OCI-LY1 (cell line): ENCODE data around the gene C19orf85.
"Not testable (repeated sequence)": the region's sequence is repeated elsewhere in the genome, so short reads cannot be mapped to it uniquely, and the experiment has no call there.

Source experiments
- H2AFZ ChIP-seq: fragments of 200-600 bp; sonication (generic), shearing (Covaris generic); 2 replicates; pipeline ENCODE4 v1.6.0; 2014; ENCODE audit warnings: antibody characterized with exemption, mild to moderate bottlenecking, low read length
- H3F3A ChIP-seq: fragments of 200-600 bp; sonication (generic), shearing (Covaris generic); 2 replicates; pipeline ENCODE4 v1.6.0; 2014; ENCODE audit warnings: mild to moderate bottlenecking, antibody characterized with exemption, low read length, moderate library complexity; ENCODE audit not compliant: insufficient read depth
- H3K27ac ChIP-seq: fragments of 200-600 bp; sonication (generic); 2 replicates; pipeline ENCODE4 v1.5.1; 2014; ENCODE audit warnings: low read length, mixed run types, mild to moderate bottlenecking, low read depth; ENCODE audit not compliant: poor library complexity, severe bottlenecking
- H3K27me3 ChIP-seq: fragments of 200-600 bp; sonication (generic); 2 replicates; pipeline ENCODE4 v1.6.0; 2014; ENCODE audit warnings: antibody characterized with exemption, mild to moderate bottlenecking, low read length, moderate library complexity; ENCODE audit not compliant: insufficient read depth
- H3K36me3 ChIP-seq: fragments of 200-600 bp; sonication (generic); 2 replicates; pipeline ENCODE4 v1.6.1; 2014; ENCODE audit warnings: mild to moderate bottlenecking, antibody characterized with exemption, low read length, moderate library complexity, mixed read lengths; ENCODE audit not compliant: insufficient read depth
- H3K4me1 ChIP-seq: fragments of 200-600 bp; sonication (generic); 2 replicates; pipeline ENCODE4 v1.5.1; 2014; ENCODE audit warnings: mild to moderate bottlenecking, low read length, moderate library complexity; ENCODE audit not compliant: insufficient read depth, severe bottlenecking
- H3K4me2 ChIP-seq: fragments of 200-600 bp; sonication (generic), shearing (Covaris generic); 2 replicates; pipeline ENCODE4 v1.6.1; 2014; ENCODE audit warnings: low read length
- H3K4me3 ChIP-seq: fragments of 200-600 bp; sonication (generic); 2 replicates; pipeline ENCODE4 v1.5.1; 2014; ENCODE audit warnings: low read length, low read depth, mild to moderate bottlenecking, mixed read lengths; ENCODE audit not compliant: poor library complexity, severe bottlenecking
- H3K79me2 ChIP-seq: fragments of 200-600 bp; shearing (Covaris generic); 2 replicates; pipeline ENCODE4 v1.6.1; 2016; ENCODE audit warnings: mixed run types, low read length, mixed read lengths; ENCODE audit not compliant: insufficient read depth
- H3K9ac ChIP-seq: fragments of 200-600 bp; sonication (generic), shearing (Covaris generic); 2 replicates; pipeline ENCODE4 v1.6.1; 2014; ENCODE audit warnings: mild to moderate bottlenecking, low read length, mixed read lengths
- H3K9me2 ChIP-seq: fragments of 200-600 bp; sonication (generic), shearing (Covaris generic); 2 replicates; pipeline ENCODE4 v1.6.1; 2014; ENCODE audit warnings: low read depth, mild to moderate bottlenecking, low read length, mixed read lengths
- H3K9me3 ChIP-seq: fragments of 200-600 bp; shearing (Covaris generic); 2 replicates; pipeline ENCODE4 v1.6.1; 2014; ENCODE audit warnings: low read length, mixed read lengths
- H4K20me1 ChIP-seq: fragments of 200-600 bp; sonication (generic), shearing (Covaris generic); 2 replicates; pipeline ENCODE4 v1.6.0; 2016; ENCODE audit warnings: mild to moderate bottlenecking, low read length; ENCODE audit not compliant: insufficient read depth
- CTCF ChIP-seq: fragments of 200-600 bp; sonication (generic), shearing (Covaris generic); IDR thresholded peaks from 2 replicates; pipeline ENCODE4 v1.5.1; 2017; ENCODE audit warnings: mild to moderate bottlenecking, antibody characterized with exemption, low read length, moderate library complexity, mixed read lengths
- EZH2 ChIP-seq: fragments of 200-600 bp; sonication (generic), shearing (Covaris generic); IDR thresholded peaks from 2 replicates; pipeline ENCODE4 v1.8.0; 2017; ENCODE audit warnings: borderline replicate concordance, mixed run types, mild to moderate bottlenecking, antibody characterized with exemption, low read length, moderate library complexity, mixed read lengths

Gene C19orf85

GRCh38 chr19:55451965-55452748 lies 12.4 kb downstream of the C19orf85 start:
- no peaks in the 10 kb centered on the region; the same call in 1 of the 2 replicates for H3K27me3 ChIP-seq
- peak overlapping the region; percentile 29; the same call in 1 of the 2 replicates for H3K9ac ChIP-seq
- peak overlapping the region; percentile 68 for H3K4me2 ChIP-seq
- H2AFZ ChIP-seq, result no peak overlapping the region
- no peaks in the 10 kb centered on the region for H3F3A ChIP-seq
- peak overlapping the region; percentile 57 for H3K4me3 ChIP-seq
- no peaks in the 10 kb centered on the region for H3K79me2 ChIP-seq
- peaks cover 14% of the 10 kb centered on the region for H3K4me1 ChIP-seq
- peaks cover 15% of the 10 kb centered on the region for H3K36me3 ChIP-seq
- no peaks in the 10 kb centered on the region for H3K9me3 ChIP-seq
- no peak overlapping the region for H3K27ac ChIP-seq
- no peaks in the 10 kb centered on the region for H4K20me1 ChIP-seq
- no peaks in the 10 kb centered on the region for H3K9me2 ChIP-seq
- TF ChIP-seq CTCF, result no peak
- no peak for TF ChIP-seq EZH2

- peaks cover 14% of the 10 kb centered on the region for H3K4me1 ChIP-seq
- H2AFZ ChIP-seq, result no peak overlapping the region
- H3F3A ChIP-seq, result no peaks in the 10 kb centered on the region
- TF ChIP-seq CTCF (no peak), EZH2 (no peak)
- H3K27me3 ChIP-seq, result no peaks in the 10 kb centered on the region; the same call in 1 of the 2 replicates
- H3K4me3 ChIP-seq, result peak overlapping the region; percentile 57
- H3K79me2 ChIP-seq, result no peaks in the 10 kb centered on the region
- H3K27ac ChIP-seq, result no peak overlapping the region
- H3K9me2 ChIP-seq, result no peaks in the 10 kb centered on the region
- no peak overlapping the region for H3K9ac ChIP-seq
- peak overlapping the region; percentile 68 for H3K4me2 ChIP-seq
- peaks cover 10% of the 10 kb centered on the region for H3K36me3 ChIP-seq
- no peaks in the 10 kb centered on the region for H3K9me3 ChIP-seq
- H4K20me1 ChIP-seq, result no peaks in the 10 kb centered on the region
Measured at GRCh38 chr19:55451163-55451964, 13.2 kb downstream of the C19orf85 start.

- Histone ChIP-seq H3K27me3 (no peaks in the 10 kb centered on the region; the same call in 1 of the 2 replicates), H3K27ac (no peak overlapping the region), H3F3A (no peaks in the 10 kb centered on the region), H3K9ac (no peak overlapping the region), H3K9me2 (no peaks in the 10 kb centered on the region), H4K20me1 (no peaks in the 10 kb centered on the region), H3K4me3 (no peak overlapping the region), H3K36me3 (peaks cover 6% of the 10 kb centered on the region), H3K4me2 (no peak overlapping the region), H3K4me1 (peaks cover 14% of the 10 kb centered on the region), H3K9me3 (no peaks in the 10 kb centered on the region), H2AFZ (no peak overlapping the region), H3K79me2 (no peaks in the 10 kb centered on the region)
- no peak for TF ChIP-seq EZH2
- TF ChIP-seq CTCF, result no peak
Measured at GRCh38 chr19:55449469-55449868, 15.1 kb downstream of the C19orf85 start.

GRCh38 chr19:55448175-55448490 lies 16.4 kb downstream of the C19orf85 start:
- H3K4me1 ChIP-seq, result peaks cover 14% of the 10 kb centered on the region
- not testable (repeated sequence) for H3K27me3 ChIP-seq, H3K9ac ChIP-seq, H3K79me2 ChIP-seq, H3K9me3 ChIP-seq, H3K4me3 ChIP-seq, H2AFZ ChIP-seq, H3K27ac ChIP-seq, H3F3A ChIP-seq, H4K20me1 ChIP-seq, H3K9me2 ChIP-seq, H3K36me3 ChIP-seq, H3K4me2 ChIP-seq
